ACC112 (cell line): Measurements from ENCODE around the gene KRT35.

Source experiments
- H2AFZ ChIP-seq: fragments of 200-600 bp; sonication (generic); one replicate; pipeline ENCODE4 v1.6.0; 2017; ENCODE audit warnings: antibody characterized with exemption, low read length; ENCODE audit not compliant: unreplicated experiment
- H3K27ac ChIP-seq: fragments of 200-600 bp; sonication (generic); 2 replicates; pipeline ENCODE4 v1.5.1; 2014; ENCODE audit warnings: low read depth, mild to moderate bottlenecking, antibody characterized with exemption, low read length, moderate library complexity
- H3K27me3 ChIP-seq: fragments of 200-600 bp; sonication (generic); 2 replicates; pipeline ENCODE4 v1.6.1; 2014; ENCODE audit warnings: mild to moderate bottlenecking, antibody characterized with exemption, low read length, moderate library complexity, mixed read lengths; ENCODE audit not compliant: insufficient read depth
- H3K36me3 ChIP-seq: fragments of 200-600 bp; sonication (generic); 2 replicates; pipeline ENCODE4 v1.6.1; 2016; ENCODE audit warnings: mild to moderate bottlenecking, antibody characterized with exemption, low read length, moderate library complexity, mixed read lengths; ENCODE audit not compliant: insufficient read depth
- H3K4me1 ChIP-seq: fragments of 200-600 bp; sonication (generic); one replicate; pipeline ENCODE4 v1.6.1; 2016; ENCODE audit warnings: low read length, mixed read lengths; ENCODE audit not compliant: insufficient read depth, unreplicated experiment, control insufficient read depth
- H3K4me3 ChIP-seq: fragments of 200-600 bp; sonication (generic); 2 replicates; pipeline ENCODE4 v1.5.1; 2014; ENCODE audit warnings: mild to moderate bottlenecking, low read depth, low read length
- H3K79me2 ChIP-seq: fragments of 200-600 bp; sonication (generic); one replicate; pipeline ENCODE4 v1.6.0; 2016; ENCODE audit warnings: low read length; ENCODE audit not compliant: control insufficient read depth, unreplicated experiment, insufficient read depth

The KRT35 gene

GRCh38 chr17:41467561-41467960 is 13.4 kb downstream of the KRT35 start:
- no peak overlapping the region for H2AFZ ChIP-seq
- no peaks in the 10 kb centered on the region for H3K79me2 ChIP-seq
- H3K27me3 ChIP-seq: no peaks in the 10 kb centered on the region
- no peak overlapping the region for H3K27ac ChIP-seq
- no peak overlapping the region for H3K4me3 ChIP-seq
- H3K4me1 ChIP-seq: peaks cover 13% of the 10 kb centered on the region
- H3K36me3 ChIP-seq: no peaks in the 10 kb centered on the region

- Histone ChIP-seq H3K79me2 (no peaks in the 10 kb centered on the region), H3K27ac (no peak within 1 kb of the TSS), H3K4me3 (no peak within 1 kb of the TSS), H2AFZ (no peak within 1 kb of the TSS), H3K4me1 (peaks cover 13% of the 10 kb centered on the region), H3K36me3 (no peaks in the 10 kb centered on the region), H3K27me3 (no peaks in the 10 kb centered on the region)
Measured at GRCh38 chr17:41466988-41467387, 14.0 kb downstream of the KRT35 start, which contains the start of gene KRT32. TSS of gene KRT32 (minus strand) at chr17:41467386. CDS start at chr17:41467325, 61 bp downstream.

- H3K27ac ChIP-seq: 0 out of 2 replicates have a peak overlapping the region, but pooled peaks have one; percentile 13
- H2AFZ ChIP-seq: no peak overlapping the region
- H3K27me3 ChIP-seq: no peaks in the 10 kb centered on the region
- H3K36me3 ChIP-seq: no peaks in the 10 kb centered on the region
- no peak overlapping the region for H3K4me3 ChIP-seq
- peaks cover 13% of the 10 kb centered on the region for H3K4me1 ChIP-seq
- no peaks in the 10 kb centered on the region for H3K79me2 ChIP-seq
Measured at GRCh38 chr17:41464682-41465081, 16.3 kb downstream of the KRT35 start.

- Histone ChIP-seq H3K27ac (0 out of 2 replicates have a peak overlapping the region, but pooled peaks have one; percentile 13), H2AFZ (no peak overlapping the region), H3K36me3 (no peaks in the 10 kb centered on the region), H3K4me3 (no peak overlapping the region), H3K79me2 (no peaks in the 10 kb centered on the region), H3K4me1 (peaks cover 13% of the 10 kb centered on the region), H3K27me3 (no peaks in the 10 kb centered on the region)
Measured at GRCh38 chr17:41464173-41464572, 16.8 kb downstream of the KRT35 start.

GRCh38 chr17:41463746-41464145 is 17.2 kb downstream of the KRT35 start:
- peaks cover 13% of the 10 kb centered on the region for H3K4me1 ChIP-seq
- no peak overlapping the region for H3K27ac ChIP-seq
- H3K36me3 ChIP-seq: no peaks in the 10 kb centered on the region
- no peaks in the 10 kb centered on the region for H3K79me2 ChIP-seq
- no peak overlapping the region for H2AFZ ChIP-seq
- no peak overlapping the region for H3K4me3 ChIP-seq
- no peaks in the 10 kb centered on the region for H3K27me3 ChIP-seq

GRCh38 chr17:41462705-41463104 is 18.2 kb downstream of the KRT35 start:
- H3K4me1 ChIP-seq: peaks cover 13% of the 10 kb centered on the region
- H3K4me3 ChIP-seq: no peak overlapping the region
- H3K27ac ChIP-seq: no peak overlapping the region

GRCh38 chr17:41457676-41458075 is 23.3 kb downstream of the KRT35 start:
- H3K79me2 ChIP-seq: no peaks in the 10 kb centered on the region
- H3K4me3 ChIP-seq: no peak overlapping the region
- H3K27me3 ChIP-seq: peaks cover 4% of the 10 kb centered on the region; the same call in 1 of the 2 replicates
- no peak overlapping the region for H3K27ac ChIP-seq
- no peak overlapping the region for H2AFZ ChIP-seq
- peaks cover 5% of the 10 kb centered on the region for H3K4me1 ChIP-seq
- H3K36me3 ChIP-seq: no peaks in the 10 kb centered on the region

More at GRCh38 chr17:41462705-41463104, 18.2 kb downstream of the KRT35 start:
- Histone ChIP-seq H3K27me3 (no peaks in the 10 kb centered on the region), H3K36me3 (no peaks in the 10 kb centered on the region), H3K79me2 (no peaks in the 10 kb centered on the region), H2AFZ (no peak overlapping the region)

- Histone ChIP-seq H3K79me2 (no peaks in the 10 kb centered on the region), H3K36me3 (no peaks in the 10 kb centered on the region), H3K27ac (no peak overlapping the region), H3K4me3 (no peak overlapping the region), H3K27me3 (peaks cover 9% of the 10 kb centered on the region; the same call in 1 of the 2 replicates), H2AFZ (no peak overlapping the region), H3K4me1 (peaks cover 5% of the 10 kb centered on the region)
Measured at GRCh38 chr17:41456204-41456603, 24.7 kb downstream of the KRT35 start.

GRCh38 chr17:41455236-41455635 is 25.7 kb downstream of the KRT35 start:
- Histone ChIP-seq H3K79me2 (no peaks in the 10 kb centered on the region), H2AFZ (peak overlapping the region; percentile 22), H3K36me3 (no peaks in the 10 kb centered on the region), H3K27ac (no peak overlapping the region), H3K4me1 (peaks cover 5% of the 10 kb centered on the region), H3K4me3 (no peak overlapping the region), H3K27me3 (peaks cover 9% of the 10 kb centered on the region; the same call in 1 of the 2 replicates)

GRCh38 chr17:41453066-41453465 is 27.9 kb downstream of the KRT35 start:
- Histone ChIP-seq H3K4me3 (no peak overlapping the region), H3K36me3 (no peaks in the 10 kb centered on the region), H3K4me1 (peaks cover 5% of the 10 kb centered on the region), H3K27ac (no peak overlapping the region), H2AFZ (no peak overlapping the region), H3K27me3 (peaks cover 9% of the 10 kb centered on the region; the same call in 1 of the 2 replicates), H3K79me2 (no peaks in the 10 kb centered on the region)

- H3K27ac ChIP-seq: no peak overlapping the region
- no peak overlapping the region for H2AFZ ChIP-seq
- H3K36me3 ChIP-seq: no peaks in the 10 kb centered on the region
- peaks cover 5% of the 10 kb centered on the region for H3K4me1 ChIP-seq
- H3K27me3 ChIP-seq: peaks cover 9% of the 10 kb centered on the region; the same call in 1 of the 2 replicates
- no peaks in the 10 kb centered on the region for H3K79me2 ChIP-seq
- H3K4me3 ChIP-seq: no peak overlapping the region
Measured at GRCh38 chr17:41452281-41452680, 28.7 kb downstream of the KRT35 start.
